NCI-H2081 treated with DMSO at 0.1 percent for 48 hours (cell line): ENCODE data around the gene WNK3.

Experiments
- DNase-seq: peaks from one replicate; lab custom pipeline; 2025; lab: John Stamatoyannopoulos, UW

WNK3 gene

DNA sequence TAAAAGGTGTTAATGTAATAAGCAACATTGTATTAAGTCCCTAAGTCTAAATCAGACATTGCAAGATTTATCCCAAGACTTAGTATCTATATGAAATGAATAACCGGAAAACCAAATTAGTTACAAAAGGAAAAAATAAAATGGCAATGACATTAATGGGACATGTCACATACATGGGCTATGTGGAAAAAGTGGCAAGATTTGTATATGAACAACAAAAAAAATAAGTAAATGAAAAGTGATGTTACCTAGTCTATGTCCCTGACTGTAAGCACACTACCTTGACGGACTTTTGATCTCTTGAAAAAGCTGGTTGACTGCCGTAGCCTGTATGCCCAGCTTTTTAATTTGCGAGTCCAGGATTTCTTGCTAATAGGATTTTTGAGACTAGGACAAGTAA is 119.3 kb downstream of the WNK3 start:
- DNase-seq = no peak

DNA sequence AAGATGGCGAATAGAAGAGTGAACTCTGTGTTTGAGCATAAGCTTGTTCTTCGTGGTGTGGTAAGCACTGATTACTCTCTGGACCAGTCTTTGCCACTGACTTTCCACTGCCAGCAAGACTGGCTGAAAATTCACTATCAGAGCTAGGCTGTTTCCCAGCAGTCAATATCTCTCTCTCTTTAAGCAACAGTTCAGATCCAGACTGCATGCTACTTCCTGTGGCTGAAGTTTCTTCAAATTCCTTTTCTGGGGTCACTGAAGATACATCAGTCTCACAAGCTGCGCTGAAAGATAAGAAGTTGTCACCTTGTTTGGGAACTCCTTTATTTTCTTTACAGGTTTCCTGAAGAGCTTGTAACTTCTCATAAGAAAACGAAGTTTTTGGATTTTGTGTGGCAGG is 120.8 kb downstream of the WNK3 start:
- no peak for DNase-seq

- DNase-seq = no peak
Measured at GRCh38 chrX:54230435-54231148, 127.3 kb downstream of the WNK3 start.

- DNase-seq = no peak
Measured at GRCh38 chrX:54223581-54223980, 134.3 kb downstream of the WNK3 start.

GRCh38 chrX:54213603-54214002 is 144.2 kb downstream of the WNK3 start:
- DNase-seq = no peak

GRCh38 chrX:54208531-54208930 is 149.3 kb downstream of the WNK3 start:
- DNase-seq = no peak

GRCh38 chrX:54198262-54198661 is 159.6 kb downstream of the WNK3 start:
- no peak for DNase-seq

DNA sequence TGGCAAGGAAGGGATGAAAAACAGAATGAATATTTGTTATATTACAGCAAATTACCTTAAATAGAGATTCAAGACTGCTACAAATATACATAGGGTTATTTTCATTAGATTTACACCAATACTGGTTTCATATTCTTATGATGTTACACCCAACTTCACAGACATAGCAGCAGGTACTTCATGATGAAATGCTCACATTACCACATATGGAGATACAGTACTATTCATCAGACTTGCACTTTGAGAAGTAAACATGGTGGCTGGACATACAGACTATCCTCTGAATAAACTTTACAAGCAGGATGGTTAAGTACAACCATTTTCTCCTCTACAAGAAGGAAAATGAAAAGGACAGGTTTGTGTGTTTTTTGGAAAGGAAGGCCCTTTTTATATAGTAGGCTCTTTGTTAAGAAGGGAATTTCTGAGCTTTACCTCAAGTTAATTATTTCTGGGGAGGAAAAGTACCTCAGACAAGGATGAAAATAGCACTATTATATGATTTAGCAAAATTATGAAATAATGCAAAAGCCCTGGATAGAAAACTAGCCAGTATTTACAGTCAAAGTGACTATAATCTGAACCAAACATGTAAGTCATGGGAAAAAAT is 162.8 kb downstream of the WNK3 start:
- no peak for DNase-seq

DNA sequence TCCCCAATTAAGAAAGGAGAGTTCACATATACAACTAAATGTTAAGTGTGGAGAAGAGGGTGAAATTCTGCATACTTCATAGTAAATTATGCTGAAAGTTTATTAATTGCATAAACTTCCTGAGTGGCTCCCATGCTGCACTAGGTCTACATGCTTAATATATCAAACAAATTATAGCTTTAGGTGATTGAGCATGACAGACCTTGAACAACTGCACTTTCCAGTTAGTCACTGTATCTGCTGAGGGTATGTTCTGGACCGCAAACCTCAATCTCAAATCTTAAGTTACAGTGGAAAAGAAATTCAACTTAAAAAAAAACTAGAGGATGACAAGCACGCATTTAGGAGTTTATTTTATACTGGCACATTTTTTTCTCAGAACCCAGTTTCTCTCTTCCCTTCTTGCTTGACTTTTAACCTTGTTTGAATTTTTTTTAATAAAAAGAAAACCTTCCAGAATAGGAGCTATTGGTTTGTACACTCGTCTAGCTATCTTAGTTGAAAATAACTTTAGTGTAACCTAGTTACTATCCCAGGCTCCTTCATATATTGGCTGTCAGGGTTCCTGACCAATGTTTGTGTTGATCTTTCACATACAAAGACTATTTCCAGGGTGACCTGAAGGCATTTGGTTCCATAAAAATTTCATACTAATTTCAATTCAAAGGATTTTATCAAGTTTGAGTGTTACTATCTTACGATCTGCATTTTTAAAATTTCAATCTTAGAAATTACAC is 164.6 kb downstream of the WNK3 start:
- no peak for DNase-seq

GRCh38 chrX:54184474-54184873 is 173.4 kb downstream of the WNK3 start:
- DNase-seq = no peak

- no peak for DNase-seq
Measured at GRCh38 chrX:54182864-54183613, 174.8 kb downstream of the WNK3 start, which contains the start of gene FAM120C. Gene FAM120C, minus strand, starts transcription at chrX:54183254. Its CDS starts 56 bp downstream, at chrX:54183198.

DNA sequence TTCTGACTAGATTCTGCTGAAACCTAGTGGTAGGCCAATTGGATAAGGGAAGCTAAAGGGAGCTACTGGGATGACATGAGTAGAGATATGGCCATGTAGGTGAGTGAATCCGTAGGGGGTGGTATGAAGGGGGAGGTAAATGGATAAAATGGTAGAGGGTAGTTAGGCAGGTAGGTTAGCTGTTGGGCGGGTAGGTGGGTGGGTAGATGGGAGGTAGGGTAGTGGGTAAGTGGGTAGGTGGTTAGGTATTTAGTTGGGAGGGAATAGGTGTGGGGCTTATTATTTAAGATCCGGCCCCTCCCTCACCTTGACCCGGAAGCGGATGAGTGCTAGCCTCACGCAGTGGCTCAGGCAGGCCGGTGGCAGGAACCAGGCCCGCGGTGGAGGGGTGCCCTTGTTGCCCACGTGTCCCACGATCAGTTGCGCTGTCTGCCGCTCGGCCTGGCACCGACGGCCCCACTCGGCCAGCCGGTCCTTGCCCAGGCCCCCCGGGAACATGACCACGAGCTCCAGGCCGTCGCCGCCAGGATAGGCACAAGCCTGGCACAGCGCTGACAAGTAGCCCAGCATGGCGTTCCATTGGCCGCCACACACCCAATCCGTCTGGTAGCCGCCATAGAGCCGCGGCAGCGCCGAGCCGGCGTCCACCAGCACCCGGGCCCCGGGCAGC is 175.5 kb downstream of the WNK3 start:
- DNase-seq = no peak

- DNase-seq = no peak
Measured at GRCh38 chrX:54181202-54181953, 176.5 kb downstream of the WNK3 start.

- no peak for DNase-seq
Measured at GRCh38 chrX:54180403-54180802, 177.4 kb downstream of the WNK3 start.

- DNase-seq = no peak
Measured at GRCh38 chrX:54178100-54178940, 179.5 kb downstream of the WNK3 start.

- no peak for DNase-seq
Measured at GRCh38 chrX:54177306-54177705, 180.5 kb downstream of the WNK3 start.

DNA sequence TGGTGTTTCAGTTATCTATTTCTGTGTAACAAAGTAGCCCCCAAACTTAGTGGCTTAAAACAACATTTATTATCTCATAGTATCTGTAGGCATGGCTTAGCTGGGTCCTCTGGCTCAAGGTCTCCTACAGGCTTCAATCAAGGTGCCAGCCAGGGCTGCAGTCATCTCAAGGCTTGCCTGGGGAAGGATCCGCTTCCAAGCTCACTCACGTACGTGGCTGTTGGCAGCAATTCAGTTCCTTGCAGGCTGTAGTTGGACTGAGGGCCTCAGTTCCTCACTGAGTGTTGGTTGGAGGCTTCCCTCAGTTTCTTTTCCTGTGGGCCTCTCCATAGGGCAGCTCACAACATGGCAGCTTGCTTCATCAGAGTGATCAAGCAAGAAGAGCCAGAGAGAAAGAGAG is 184.1 kb downstream of the WNK3 start:
- no peak for DNase-seq

GRCh38 chrX:54172455-54172854 is 185.4 kb downstream of the WNK3 start:
- DNase-seq = no peak

DNA sequence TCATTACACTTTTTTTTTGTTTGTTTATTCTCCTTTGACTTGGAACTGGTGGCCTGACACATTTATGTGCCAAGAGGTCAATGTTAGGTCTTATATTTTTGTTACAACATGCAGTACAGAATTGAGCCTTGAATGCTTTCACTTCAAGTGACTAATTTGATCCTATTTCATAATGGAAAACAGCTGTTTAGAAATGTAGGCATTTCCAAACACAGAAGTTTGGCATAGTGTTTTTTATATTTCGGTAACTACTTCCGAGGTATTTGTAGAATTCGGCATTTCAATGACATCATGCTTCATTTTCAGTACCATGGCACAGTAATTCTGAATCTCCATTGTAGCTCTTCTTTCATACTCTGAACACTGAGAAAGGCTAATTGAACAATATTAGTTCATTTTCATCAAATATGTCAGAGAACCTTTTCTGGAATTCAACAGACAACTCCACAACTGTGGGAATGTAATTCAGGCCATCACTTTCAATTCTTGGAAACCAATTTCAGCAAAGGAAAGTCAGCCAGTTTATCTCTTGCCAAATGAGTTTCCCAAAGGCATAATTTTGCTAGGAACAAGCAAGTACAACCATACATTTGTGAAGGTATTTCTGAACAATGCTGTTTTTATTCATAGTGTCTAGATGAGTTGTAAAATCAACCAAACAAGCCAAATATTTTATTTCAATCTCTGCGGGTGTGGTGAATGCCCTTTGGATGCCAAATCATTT is 186.2 kb downstream of the WNK3 start:
- no peak for DNase-seq

DNA sequence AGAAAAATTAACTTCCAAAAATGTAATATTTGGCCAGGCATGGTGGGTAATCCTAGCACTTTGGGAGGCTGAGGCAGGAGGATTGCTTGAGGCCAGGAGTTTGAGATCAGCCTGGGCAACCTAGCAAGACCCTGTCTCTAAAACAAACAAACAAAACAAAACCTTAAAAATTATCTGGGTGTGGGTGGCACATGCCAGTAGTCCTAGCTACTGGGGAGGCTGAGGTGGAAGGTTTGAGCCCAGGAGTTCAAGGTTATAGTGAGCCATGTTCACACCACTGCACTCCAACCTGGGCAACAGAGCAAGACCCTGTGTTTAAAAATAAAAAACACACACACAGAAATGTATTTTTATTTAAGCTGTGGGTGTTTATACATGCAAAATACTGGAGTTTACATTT is 186.8 kb downstream of the WNK3 start:
- DNase-seq = no peak
